Loucy (cell line): ENCODE measurements around the gene CAMSAP1.

Experiments
- EZH2phosphoT487 ChIP-seq: fragments of 200-600 bp; IDR thresholded peaks from 2 replicates; pipeline ENCODE4 v1.6.1; 2018; ENCODE audit warnings: antibody characterized with exemption, mild to moderate bottlenecking, moderate library complexity, borderline replicate concordance
- TF ChIP-seq, protein P1 (sequence below): fragments of 200-600 bp; sonication (generic); conservative IDR thresholded peaks from 2 replicates; pipeline ENCODE4 v1.5.1; 2014; ENCODE audit warnings: mild to moderate bottlenecking, antibody characterized with exemption, low read length

DNA sequence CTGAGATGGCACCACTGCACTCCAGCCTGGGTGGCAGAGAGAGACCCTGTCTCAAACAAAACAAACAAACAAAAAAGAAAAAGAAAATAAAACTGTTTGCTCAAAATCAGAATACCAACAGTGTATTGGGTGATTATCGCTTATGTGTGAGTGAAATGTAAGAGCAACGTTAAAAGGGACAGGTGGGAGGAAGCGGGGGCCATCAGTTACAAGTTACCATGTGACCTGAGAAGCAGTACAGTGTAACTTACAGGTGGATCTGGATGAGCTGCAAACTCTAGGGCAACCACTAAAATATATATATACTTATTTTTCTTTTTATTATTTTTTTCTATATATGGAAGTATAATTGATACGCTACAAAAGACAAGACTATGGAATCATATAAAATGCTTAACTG is 112.0 kb downstream of the CAMSAP1 start:
- TF ChIP-seq, protein P1, sequence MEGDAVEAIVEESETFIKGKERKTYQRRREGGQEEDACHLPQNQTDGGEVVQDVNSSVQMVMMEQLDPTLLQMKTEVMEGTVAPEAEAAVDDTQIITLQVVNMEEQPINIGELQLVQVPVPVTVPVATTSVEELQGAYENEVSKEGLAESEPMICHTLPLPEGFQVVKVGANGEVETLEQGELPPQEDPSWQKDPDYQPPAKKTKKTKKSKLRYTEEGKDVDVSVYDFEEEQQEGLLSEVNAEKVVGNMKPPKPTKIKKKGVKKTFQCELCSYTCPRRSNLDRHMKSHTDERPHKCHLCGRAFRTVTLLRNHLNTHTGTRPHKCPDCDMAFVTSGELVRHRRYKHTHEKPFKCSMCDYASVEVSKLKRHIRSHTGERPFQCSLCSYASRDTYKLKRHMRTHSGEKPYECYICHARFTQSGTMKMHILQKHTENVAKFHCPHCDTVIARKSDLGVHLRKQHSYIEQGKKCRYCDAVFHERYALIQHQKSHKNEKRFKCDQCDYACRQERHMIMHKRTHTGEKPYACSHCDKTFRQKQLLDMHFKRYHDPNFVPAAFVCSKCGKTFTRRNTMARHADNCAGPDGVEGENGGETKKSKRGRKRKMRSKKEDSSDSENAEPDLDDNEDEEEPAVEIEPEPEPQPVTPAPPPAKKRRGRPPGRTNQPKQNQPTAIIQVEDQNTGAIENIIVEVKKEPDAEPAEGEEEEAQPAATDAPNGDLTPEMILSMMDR, result no peak
- no peak for TF ChIP-seq EZH2phosphoT487
